GM06990 (cell line): ENCODE data around the gene ARL10.

Experiments
- DNase-seq: peaks from one replicate; pipeline ENCODE4 v3.0.0-alpha.2; 2011; ENCODE audit not compliant: insufficient read length; ENCODE audit errors: extremely low read depth
- H3K27me3 ChIP-seq: replicated peaks from 2 replicates; pipeline ENCODE4 v1.6.0; 2011; ENCODE audit warnings: low read length; ENCODE audit not compliant: control insufficient read depth, insufficient read depth
- H3K36me3 ChIP-seq: 2 replicates; pipeline ENCODE4 v1.5.1; 2011; ENCODE audit warnings: low read length; ENCODE audit not compliant: control insufficient read depth, insufficient read depth
- H3K4me3 ChIP-seq: replicated peaks from 2 replicates; pipeline ENCODE4 v1.5.1; 2011; ENCODE audit warnings: low read depth, mild to moderate bottlenecking, control low read depth, low read length
- TF ChIP-seq, protein P1 (sequence below): IDR thresholded peaks from 2 replicates; pipeline ENCODE4 v1.5.1; 2011; ENCODE audit warnings: low read length, control low read depth, mild to moderate bottlenecking, inconsistent platforms; ENCODE audit not compliant: insufficient read depth, poor library complexity, severe bottlenecking

ARL10 gene

DNA sequence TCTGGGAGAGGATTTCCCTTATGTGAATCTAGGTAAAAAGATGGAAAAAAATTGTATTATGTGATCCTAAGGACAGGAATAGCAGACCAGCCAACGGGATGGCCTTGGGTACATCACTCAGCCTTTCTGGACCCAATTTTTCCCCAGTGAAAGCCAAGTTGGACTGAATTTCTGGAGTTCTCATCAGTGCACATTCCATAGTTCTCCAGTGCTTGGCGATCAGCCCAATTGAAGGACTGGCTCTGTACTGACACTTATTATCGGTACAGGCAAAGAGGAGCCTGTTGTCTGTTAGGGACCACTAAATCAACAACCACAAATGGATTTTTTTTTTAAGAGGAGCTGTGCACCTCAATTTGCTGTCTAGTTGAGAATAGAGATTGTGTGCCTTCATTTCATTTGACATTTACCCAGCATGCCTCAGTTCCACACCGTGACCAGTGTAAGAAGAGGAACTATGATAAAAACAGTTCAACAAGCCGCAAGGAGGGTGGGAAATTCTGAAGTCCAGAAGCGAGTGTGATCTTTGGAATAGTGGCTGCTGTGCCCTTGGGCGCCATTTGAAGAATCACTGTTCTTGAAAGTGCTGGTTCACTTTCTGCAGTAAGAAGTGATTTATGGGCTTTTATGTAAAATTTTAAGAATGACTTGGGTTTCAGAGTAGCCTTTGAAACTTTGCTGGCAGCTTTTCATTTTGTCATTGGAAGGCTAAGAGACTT is 8.0 kb downstream of the ARL10 start:
- no peaks in the 10 kb centered on the region; the same call in none of the 2 replicates for H3K36me3 ChIP-seq
- TF ChIP-seq, protein P1, sequence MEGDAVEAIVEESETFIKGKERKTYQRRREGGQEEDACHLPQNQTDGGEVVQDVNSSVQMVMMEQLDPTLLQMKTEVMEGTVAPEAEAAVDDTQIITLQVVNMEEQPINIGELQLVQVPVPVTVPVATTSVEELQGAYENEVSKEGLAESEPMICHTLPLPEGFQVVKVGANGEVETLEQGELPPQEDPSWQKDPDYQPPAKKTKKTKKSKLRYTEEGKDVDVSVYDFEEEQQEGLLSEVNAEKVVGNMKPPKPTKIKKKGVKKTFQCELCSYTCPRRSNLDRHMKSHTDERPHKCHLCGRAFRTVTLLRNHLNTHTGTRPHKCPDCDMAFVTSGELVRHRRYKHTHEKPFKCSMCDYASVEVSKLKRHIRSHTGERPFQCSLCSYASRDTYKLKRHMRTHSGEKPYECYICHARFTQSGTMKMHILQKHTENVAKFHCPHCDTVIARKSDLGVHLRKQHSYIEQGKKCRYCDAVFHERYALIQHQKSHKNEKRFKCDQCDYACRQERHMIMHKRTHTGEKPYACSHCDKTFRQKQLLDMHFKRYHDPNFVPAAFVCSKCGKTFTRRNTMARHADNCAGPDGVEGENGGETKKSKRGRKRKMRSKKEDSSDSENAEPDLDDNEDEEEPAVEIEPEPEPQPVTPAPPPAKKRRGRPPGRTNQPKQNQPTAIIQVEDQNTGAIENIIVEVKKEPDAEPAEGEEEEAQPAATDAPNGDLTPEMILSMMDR: no peak
- H3K27me3 ChIP-seq: no peaks in the 10 kb centered on the region
- H3K4me3 ChIP-seq: no peak overlapping the region
- no peak for DNase-seq

DNA sequence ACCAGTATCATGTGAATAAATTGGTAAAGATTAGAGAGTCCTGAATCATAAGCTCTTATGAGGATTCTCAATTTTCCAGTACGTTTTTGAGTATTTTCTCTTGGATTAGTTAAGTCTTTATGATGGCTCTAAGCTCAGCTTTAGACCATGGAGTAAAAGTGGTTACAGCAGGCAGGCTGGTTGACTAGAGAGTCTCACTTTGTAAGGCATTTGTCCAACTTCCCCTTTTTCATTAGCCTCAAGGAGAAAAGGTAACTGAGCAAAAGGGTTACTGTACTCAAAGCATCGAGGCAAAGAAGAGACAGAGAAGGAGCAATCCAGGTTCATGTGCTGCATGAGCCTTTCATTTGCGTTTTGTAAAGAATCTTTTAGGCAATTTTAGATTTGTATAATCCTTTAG is 14.6 kb downstream of the ARL10 start:
- H3K27me3 ChIP-seq: no peaks in the 10 kb centered on the region
- no peak for DNase-seq
- no peak overlapping the region for H3K4me3 ChIP-seq
- peaks cover 28% of the 10 kb centered on the region for H3K36me3 ChIP-seq
- TF ChIP-seq, protein P1: no peak

DNA sequence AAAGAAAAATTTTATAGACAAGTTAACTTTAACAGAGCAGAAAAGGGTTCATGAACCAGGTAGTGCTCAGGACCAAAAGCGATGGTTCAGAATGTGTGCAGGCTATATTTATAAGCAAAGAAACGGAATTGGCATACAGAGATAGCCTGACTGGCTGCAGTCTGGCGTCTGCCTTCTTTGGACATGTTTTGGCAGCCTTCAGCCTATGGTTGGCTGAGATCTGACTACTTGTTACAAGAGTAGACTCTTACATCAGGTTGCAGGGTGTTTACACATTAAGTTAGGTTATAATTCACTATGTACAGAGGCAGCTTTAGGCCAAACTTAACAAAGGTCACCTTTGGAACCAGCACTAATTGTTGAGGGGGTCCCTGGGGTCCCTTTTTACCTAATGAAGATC is 16.1 kb downstream of the ARL10 start:
- Histone ChIP-seq H3K4me3 (no peak overlapping the region), H3K27me3 (no peaks in the 10 kb centered on the region), H3K36me3 (peaks cover 33% of the 10 kb centered on the region)
- DNase-seq: no peak
- TF ChIP-seq, protein P1: no peak

DNA sequence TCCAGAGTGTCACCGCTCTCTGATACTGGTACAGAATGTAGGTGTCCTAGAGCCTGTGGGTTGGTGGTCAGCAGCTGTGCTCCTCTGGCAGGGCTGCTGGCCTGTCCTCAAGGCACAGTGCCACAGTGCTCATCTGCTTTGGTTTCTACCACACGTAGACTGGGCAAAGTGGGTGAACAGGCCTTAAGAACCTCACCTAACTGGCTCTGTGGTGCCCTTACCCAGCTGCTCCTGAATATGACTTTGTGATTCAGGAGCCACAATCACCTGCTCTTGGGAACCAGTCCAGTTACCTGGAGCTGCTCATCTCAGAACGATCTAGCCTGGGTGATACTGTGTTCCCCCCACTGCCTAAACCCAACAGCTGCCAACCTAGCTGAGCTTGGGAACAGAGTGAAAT is 16.7 kb downstream of the ARL10 start:
- Histone ChIP-seq H3K4me3 (no peak overlapping the region), H3K36me3 (peaks cover 33% of the 10 kb centered on the region), H3K27me3 (no peaks in the 10 kb centered on the region)
- TF ChIP-seq, protein P1: no peak
- no peak for DNase-seq

DNA sequence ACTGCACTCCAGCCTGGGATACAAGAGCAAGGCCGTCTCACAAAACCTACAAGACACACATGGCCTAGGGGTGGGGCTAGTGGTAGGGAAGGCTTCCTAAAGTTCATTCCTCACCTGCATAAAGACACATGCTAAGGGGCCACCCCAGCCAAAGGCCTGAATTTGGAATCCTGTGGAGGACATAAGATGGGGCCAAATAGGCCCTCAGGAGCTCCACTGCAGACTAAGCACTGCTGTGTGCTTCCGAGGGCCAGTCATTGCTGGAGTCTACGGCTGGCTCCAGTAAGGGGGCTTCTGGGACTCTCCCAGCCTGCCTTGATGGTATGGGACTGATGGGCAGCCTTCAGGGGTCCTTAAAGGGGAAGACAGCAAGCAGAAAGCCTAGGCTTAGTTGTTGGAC is 17.4 kb downstream of the ARL10 start:
- Histone ChIP-seq H3K4me3 (no peak overlapping the region), H3K36me3 (peaks cover 33% of the 10 kb centered on the region), H3K27me3 (no peaks in the 10 kb centered on the region)
- no peak for DNase-seq
- TF ChIP-seq, protein P1: no peak
